Thoracic aorta (tissue), 2 donors: ENCODE measurements around the gene CA5A. TPM values are rescaled to one million over a fixed set of nuclear protein-coding genes. Genes with fewer than 3 reads are reported as not detected.
"Not testable (repeated sequence)": the region's sequence is repeated elsewhere in the genome, so short reads cannot be mapped to it uniquely, and the experiment has no call there.

Experiments
- ATAC-seq: fragments of 150-250 bp; one replicate; pipeline ENCODE4 v1.8.0; 2017; ENCODE audit warnings: low read depth; ENCODE audit not compliant: insufficient number of reproducible peaks, low FRiP score
- DNase-seq: peaks from one replicate; pipeline ENCODE4 v3.0.0-alpha.2; 2020; ENCODE audit warnings: low spot score
- H3K27ac ChIP-seq, 2 donors: fragments of 200-600 bp; sonication (generic); 1 replicate in 1 of 2; 2 replicates in 1 of 2; pipeline ENCODE4 v1.5.1; 2016; ENCODE audit warnings: mild to moderate bottlenecking in 2 of 2, moderate library complexity in 2 of 2
- H3K27me3 ChIP-seq: fragments of 200-600 bp; sonication (generic); replicated peaks from 2 replicates; pipeline ENCODE4 v1.6.0; 2016; ENCODE audit warnings: mild to moderate bottlenecking; ENCODE audit not compliant: insufficient read depth
- H3K36me3 ChIP-seq: fragments of 200-600 bp; sonication (generic); one replicate; pipeline ENCODE4 v1.5.1; 2016
- H3K4me1 ChIP-seq, 2 donors: fragments of 200-600 bp; sonication (generic); 1 replicate in 1 of 2; 2 replicates in 1 of 2; pipeline versions ENCODE4 v1.5.1 to v1.6.0; 2016; ENCODE audit warnings: low read depth in 2 of 2, mild to moderate bottlenecking in 1 of 2; ENCODE audit not compliant: control insufficient read depth in 1 of 2
- H3K4me3 ChIP-seq: fragments of 200-600 bp; sonication (generic); 2 replicates; pipeline ENCODE4 v1.5.1; 2016; ENCODE audit warnings: mild to moderate bottlenecking
- H3K9me3 ChIP-seq: fragments of 200-600 bp; sonication (generic); 2 replicates; pipeline ENCODE4 v1.5.1; 2016
- total RNA-seq, 2 donors: library from RNA; depleted of rRNA; stranded (reverse); fragments of >200 nt; gene quantifications; one replicate each; pipeline versions ENCODE4 v1.1.0 to v1.2.3, GENCODE V29; 2016
- TF ChIP-seq, protein P1 (sequence below): fragments of 200-600 bp; sonication (generic); IDR thresholded peaks from one replicate; pipeline ENCODE4 v1.5.1; 2019; ENCODE audit warnings: antibody characterized with exemption

Gene CA5A
- total RNA-seq, 2 donors from 2014 or later = not detected

GRCh38 chr16:87982581-87983041 is 46.3 kb upstream of the CA5A start:
- TF ChIP-seq, protein P1, sequence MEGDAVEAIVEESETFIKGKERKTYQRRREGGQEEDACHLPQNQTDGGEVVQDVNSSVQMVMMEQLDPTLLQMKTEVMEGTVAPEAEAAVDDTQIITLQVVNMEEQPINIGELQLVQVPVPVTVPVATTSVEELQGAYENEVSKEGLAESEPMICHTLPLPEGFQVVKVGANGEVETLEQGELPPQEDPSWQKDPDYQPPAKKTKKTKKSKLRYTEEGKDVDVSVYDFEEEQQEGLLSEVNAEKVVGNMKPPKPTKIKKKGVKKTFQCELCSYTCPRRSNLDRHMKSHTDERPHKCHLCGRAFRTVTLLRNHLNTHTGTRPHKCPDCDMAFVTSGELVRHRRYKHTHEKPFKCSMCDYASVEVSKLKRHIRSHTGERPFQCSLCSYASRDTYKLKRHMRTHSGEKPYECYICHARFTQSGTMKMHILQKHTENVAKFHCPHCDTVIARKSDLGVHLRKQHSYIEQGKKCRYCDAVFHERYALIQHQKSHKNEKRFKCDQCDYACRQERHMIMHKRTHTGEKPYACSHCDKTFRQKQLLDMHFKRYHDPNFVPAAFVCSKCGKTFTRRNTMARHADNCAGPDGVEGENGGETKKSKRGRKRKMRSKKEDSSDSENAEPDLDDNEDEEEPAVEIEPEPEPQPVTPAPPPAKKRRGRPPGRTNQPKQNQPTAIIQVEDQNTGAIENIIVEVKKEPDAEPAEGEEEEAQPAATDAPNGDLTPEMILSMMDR = no peak
- ATAC-seq = no peak
- H3K4me1 ChIP-seq = no peaks in the 10 kb centered on the region
- DNase-seq = no peak
- no peak overlapping the region for H3K4me3 ChIP-seq
- no peak overlapping the region for H3K27ac ChIP-seq
- H3K36me3 ChIP-seq = peaks cover 16% of the 10 kb centered on the region
- no peaks in the 10 kb centered on the region for H3K9me3 ChIP-seq
- no peaks in the 10 kb centered on the region for H3K27me3 ChIP-seq

DNA sequence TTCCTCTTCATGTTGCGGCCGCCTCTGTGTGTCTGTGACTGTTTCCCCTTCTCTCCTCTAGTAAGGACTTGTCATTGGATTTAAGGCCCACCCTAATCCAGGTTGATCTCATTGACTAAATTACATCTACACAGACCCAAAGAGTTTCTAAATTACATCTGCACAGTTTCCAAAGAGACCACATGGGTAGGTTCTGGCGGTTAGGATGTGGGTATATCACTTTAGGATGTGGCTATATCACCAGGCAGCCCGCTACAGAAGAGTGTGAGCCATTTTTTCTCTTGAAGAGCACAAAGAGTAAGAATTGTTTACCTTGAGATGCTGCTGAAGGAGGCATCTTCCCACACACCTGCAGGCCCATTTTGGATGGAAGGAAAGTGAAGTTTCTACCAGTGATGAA is 45.0 kb upstream of the CA5A start:
- H3K4me3 ChIP-seq, H3K9me3 ChIP-seq, H3K4me1 ChIP-seq, H3K27me3 ChIP-seq, ATAC-seq, DNase-seq, H3K27ac ChIP-seq: not testable (repeated sequence)
- H3K36me3 ChIP-seq = peaks cover 16% of the 10 kb centered on the region

DNA sequence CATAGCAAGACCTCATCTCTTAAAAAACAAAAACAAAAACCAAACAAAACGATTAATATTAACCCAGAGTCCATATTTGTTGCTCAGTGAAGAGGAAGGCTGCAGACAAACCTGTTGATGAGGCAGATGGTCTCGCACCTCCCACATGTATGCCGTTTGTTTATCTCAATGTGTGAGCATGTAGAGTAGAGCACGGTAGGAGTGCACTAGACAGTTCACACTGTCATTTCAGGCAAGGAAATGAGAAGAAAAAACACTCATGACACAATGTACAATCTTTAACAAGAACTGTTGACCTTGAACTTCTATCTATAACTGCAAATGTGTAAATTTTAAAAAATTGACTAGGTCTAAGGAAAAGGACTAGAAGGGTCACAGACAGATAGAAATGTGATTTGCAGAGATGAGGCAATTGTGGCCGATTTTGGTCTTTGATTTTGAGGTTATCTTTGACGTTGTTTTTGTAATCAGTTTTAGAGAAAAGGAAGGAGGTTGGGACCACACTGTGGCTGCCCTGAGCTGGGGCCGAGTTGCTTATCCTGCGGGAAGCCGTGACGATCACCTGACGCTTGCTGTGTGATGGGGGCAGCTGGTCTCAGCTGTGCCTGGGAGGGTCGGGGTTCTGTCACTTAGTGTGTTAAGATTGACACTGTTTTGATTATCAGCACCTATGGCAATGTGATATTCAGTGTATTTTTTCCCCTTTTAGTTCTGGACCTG is 43.7 kb upstream of the CA5A start:
- not testable (repeated sequence) for H3K9me3 ChIP-seq, DNase-seq, H3K4me1 ChIP-seq, H3K27ac ChIP-seq, H3K27me3 ChIP-seq, ATAC-seq, H3K4me3 ChIP-seq
- peaks cover 16% of the 10 kb centered on the region for H3K36me3 ChIP-seq

- Histone ChIP-seq H3K4me3 (no peak overlapping the region), H3K4me1 (no peaks in the 10 kb centered on the region), H3K36me3 (peaks cover 12% of the 10 kb centered on the region), H3K27ac (no peak overlapping the region), H3K9me3 (no peaks in the 10 kb centered on the region), H3K27me3 (no peaks in the 10 kb centered on the region)
- no peak for DNase-seq
- ATAC-seq = no peak
- TF ChIP-seq, protein P1 = no peak
Measured at GRCh38 chr16:87979352-87979751, 43.0 kb upstream of the CA5A start.

GRCh38 chr16:87978127-87978526 is 41.8 kb upstream of the CA5A start:
- ATAC-seq (no peak), DNase-seq (no peak)
- H3K9me3 ChIP-seq = no peaks in the 10 kb centered on the region
- TF ChIP-seq, protein P1 = no peak
- peaks cover 12% of the 10 kb centered on the region for H3K36me3 ChIP-seq
- H3K27ac ChIP-seq = no peak overlapping the region
- no peaks in the 10 kb centered on the region for H3K27me3 ChIP-seq
- H3K4me1 ChIP-seq = no peaks in the 10 kb centered on the region
- no peak overlapping the region for H3K4me3 ChIP-seq

DNA sequence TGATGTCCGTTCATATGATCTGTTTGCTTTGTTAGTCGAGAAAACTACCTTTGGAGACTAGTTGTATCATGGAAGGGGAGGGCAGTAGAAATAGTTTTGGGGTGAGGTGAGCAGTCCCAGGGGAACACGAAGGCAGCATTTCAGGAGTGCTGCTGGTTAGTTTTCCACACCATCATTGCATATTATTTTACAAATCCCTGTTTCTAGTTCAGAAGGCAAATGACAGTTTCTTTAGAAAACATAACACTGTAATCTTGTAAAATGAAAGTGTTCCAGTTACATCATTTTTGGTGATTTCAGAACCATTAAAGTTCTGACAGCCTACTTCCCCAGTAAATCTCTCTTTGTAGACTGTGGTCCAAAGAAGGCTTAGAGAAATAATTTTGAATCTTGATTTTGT is 40.3 kb upstream of the CA5A start:
- Histone ChIP-seq H3K4me1 (no peaks in the 10 kb centered on the region), H3K36me3 (peaks cover 6% of the 10 kb centered on the region), H3K27ac (peak overlapping the region; percentile 49 to 61), H3K9me3 (peaks cover 9% of the 10 kb centered on the region), H3K4me3 (peak overlapping the region; percentile 44), H3K27me3 (no peaks in the 10 kb centered on the region)
- TF ChIP-seq, protein P1 = no peak
- DNase-seq (no peak), ATAC-seq (no peak)
